H1 (cell line): ENCODE measurements around the gene SEC11A. TPM values are rescaled to one million over a fixed set of nuclear protein-coding genes. Genes with fewer than 3 reads are reported as not detected.

ENCODE experiments used
- BACH1 ChIP-seq: IDR thresholded peaks from 2 replicates; pipeline ENCODE4 v1.6.1; 2012; ENCODE audit warnings: low read length, improper control_type of control experiment
- CBX8 ChIP-seq: fragments of 300-800, 300-1000 bp; sonication (generic); IDR thresholded peaks from 2 replicates; pipeline ENCODE4 v1.7.1; 2016; ENCODE audit warnings: low read depth, low read length, borderline replicate concordance
- CHD7 ChIP-seq: fragments of 300-600 bp; sonication (generic); IDR thresholded peaks from 2 replicates; pipeline ENCODE4 v1.7.1; 2012; ENCODE audit warnings: low read length, moderate library complexity, mild to moderate bottlenecking, inconsistent platforms; ENCODE audit not compliant: insufficient replicate concordance
- EGR1 ChIP-seq: IDR thresholded peaks from 2 replicates; pipeline ENCODE4 v1.6.1; 2011; ENCODE audit warnings: low read depth, low read length, borderline replicate concordance
- GTF2F1 ChIP-seq: IDR thresholded peaks from 2 replicates; pipeline ENCODE4 v1.6.1; 2012; ENCODE audit warnings: low read depth, low read length, improper control_type of control experiment, borderline replicate concordance
- JUN ChIP-seq: IDR thresholded peaks from 2 replicates; pipeline ENCODE4 v1.6.1; 2011; ENCODE audit warnings: low read depth, mild to moderate bottlenecking, improper control_type of control experiment, low read length
- POU5F1 ChIP-seq: IDR thresholded peaks from 2 replicates; pipeline ENCODE4 v1.6.1; 2011; ENCODE audit warnings: low read depth, mild to moderate bottlenecking, low read length, moderate library complexity
- RBBP5 ChIP-seq: IDR thresholded peaks from 2 replicates; pipeline ENCODE4 v1.7.1; 2012; ENCODE audit warnings: low read depth, mild to moderate bottlenecking, inconsistent platforms, low read length, moderate library complexity, borderline replicate concordance
- RFX5 ChIP-seq: IDR thresholded peaks from 2 replicates; pipeline ENCODE4 v1.6.1; 2011; ENCODE audit warnings: low read depth, low read length, improper control_type of control experiment, borderline replicate concordance
- SIX5 ChIP-seq: IDR thresholded peaks from 2 replicates; pipeline ENCODE4 v1.6.1; 2011; ENCODE audit warnings: mild to moderate bottlenecking, low read depth, low read length
- SRF ChIP-seq: IDR thresholded peaks from 2 replicates; pipeline ENCODE4 v1.6.1; 2011; ENCODE audit warnings: mild to moderate bottlenecking, low read depth, low read length, moderate library complexity
- polyA plus RNA-seq, 7 experiments: library from polyadenylated mRNA; depleted of rRNA in 3 of 7; stranded (reverse) in 5 of 7; unstranded in 2 of 7; fragments of >200 nt in 5 of 7; fragments of 200-250 nt in 2 of 7; gene quantifications; 1 replicate in 5 of 7; 2 replicates in 1 of 7; 4 replicates in 1 of 7; pipeline versions ENCODE4 v1.2.1 to v1.2.3, GENCODE V29; 2011 to 2013; ENCODE audit warnings: missing spikeins in 2 of 7, mixed read lengths in 2 of 7
- total RNA-seq: library from RNA; stranded (reverse); fragmentation: NEBNext Ultra II Directional; extraction: Animal tissue kit (Norgen Biotek cat#: 25700); gene quantifications from 2 replicates; pipeline ENCODE4 v1.2.1, GENCODE V29; 2021

Gene SEC11A
- total and polyA plus RNA-seq, 2 of the 8 experiments (the other 6 are each of a cell fraction or from before 2014, with no cell fraction given): 268 to 316 TPM

DNA sequence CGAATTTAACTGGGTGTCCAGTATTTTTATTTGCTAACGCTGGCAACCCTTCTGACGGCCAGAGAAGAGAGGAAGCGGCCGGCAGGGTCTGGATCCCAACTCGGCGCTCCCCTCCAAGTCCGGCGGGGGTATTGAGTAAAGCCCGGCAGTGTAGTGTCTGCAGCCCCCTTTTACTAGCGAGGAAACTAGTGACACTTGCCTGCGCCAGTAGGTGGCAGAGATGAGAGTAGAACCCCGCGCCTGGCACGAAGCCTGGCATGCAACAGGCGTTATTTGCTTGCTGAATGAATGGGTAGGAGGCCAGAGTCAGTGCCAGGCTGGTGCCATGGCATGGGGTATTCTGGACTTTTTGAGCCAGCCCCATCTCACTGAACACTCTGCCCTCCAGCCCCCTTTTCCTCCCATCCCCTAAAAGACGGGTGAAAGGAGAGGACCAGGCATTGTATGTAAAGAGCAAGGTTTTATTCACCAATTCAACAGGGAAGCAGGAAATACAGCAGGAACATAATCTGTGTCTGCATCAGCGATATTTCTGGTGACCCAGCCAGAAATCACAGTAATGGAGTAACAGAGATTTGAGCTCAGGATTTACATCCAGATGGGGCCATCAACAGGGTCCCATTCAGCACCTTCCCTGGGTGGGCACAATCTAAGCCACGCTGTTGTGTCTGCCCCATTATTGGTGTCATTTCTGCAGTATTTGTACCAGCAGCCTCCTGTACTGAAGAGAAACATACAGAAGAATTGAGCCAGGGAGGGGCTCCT, 61.1 kb downstream of the SEC11A start (continued):
- TF ChIP-seq CHD7 (no peak), EGR1 (no peak), RFX5 (no peak), JUN (no peak), CBX8 (no peak), GTF2F1 (no peak), RBBP5 (no peak), BACH1 (no peak), SRF (peak; percentile 3; the same call in 1 of the 2 replicates), SIX5 (no peak), POU5F1 (0 out of 2 replicates have a peak, but pooled peaks have one; percentile 27)
